M059J (cell line): ENCODE measurements around the gene PLD1. TPM values are rescaled to one million over a fixed set of nuclear protein-coding genes. Genes with fewer than 3 reads are reported as not detected.

Experiments used
- DNase-seq: peaks from one replicate; pipeline ENCODE4 v3.0.0-alpha.2; 2012; ENCODE audit warnings: low read depth
- total RNA-seq: library from RNA; depleted of rRNA; stranded (reverse); fragments of >200 nt; shearing (Covaris generic); gene quantifications from 2 replicates; pipeline ENCODE4 v1.2.3, GENCODE V29; 2014

The PLD1 gene
- total RNA-seq, 1 experiment from 2014 or later, result 7.8 TPM

DNA sequence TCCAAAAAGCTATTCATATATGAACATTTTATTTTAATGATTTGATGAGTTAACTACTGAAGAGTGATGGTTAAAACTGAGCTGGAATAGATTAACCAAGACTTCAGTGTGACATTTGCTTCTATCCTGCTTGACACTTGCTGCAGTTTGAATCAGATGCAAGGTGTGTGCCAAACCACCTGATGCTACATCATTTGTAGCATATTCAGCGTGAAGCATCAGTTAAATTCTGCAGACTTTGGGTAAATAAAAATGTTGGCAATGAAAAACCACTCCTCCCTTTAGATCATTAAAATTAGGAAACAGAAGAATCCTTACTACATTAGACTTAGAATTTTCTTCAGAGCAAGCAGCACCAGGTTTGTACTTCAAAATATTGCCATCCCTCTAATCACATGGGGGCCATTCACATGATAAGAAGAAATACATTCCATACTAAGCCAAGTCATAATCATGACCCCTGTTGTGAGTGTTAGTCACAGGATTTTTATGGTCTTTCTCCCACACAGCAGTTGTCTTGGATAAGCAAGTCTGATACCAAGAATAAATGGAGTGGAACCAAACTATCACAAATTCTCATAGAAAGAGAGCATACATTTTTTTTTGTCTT, 189.4 kb downstream of the PLD1 start:
- DNase-seq, result peak; percentile 39

DNA sequence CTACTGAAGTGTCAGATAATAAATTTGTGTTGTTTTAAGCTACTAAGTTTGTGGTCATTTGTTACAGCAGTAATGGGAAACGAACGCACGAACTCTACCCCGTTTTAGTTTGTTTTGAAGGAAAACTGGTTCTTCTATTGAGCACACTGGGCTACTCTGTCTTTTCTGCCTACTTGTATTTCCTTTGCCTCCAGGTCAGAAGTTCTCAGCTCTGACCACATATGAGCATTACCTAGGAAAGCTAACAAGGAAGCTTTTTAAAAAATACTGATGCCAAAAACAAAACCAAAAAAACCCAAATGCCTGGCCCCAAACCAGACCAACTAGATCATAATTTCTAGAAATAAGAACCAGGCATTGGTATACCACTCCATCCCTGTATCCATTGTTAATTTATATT, 193.5 kb downstream of the PLD1 start:
- DNase-seq, result no peak

DNA sequence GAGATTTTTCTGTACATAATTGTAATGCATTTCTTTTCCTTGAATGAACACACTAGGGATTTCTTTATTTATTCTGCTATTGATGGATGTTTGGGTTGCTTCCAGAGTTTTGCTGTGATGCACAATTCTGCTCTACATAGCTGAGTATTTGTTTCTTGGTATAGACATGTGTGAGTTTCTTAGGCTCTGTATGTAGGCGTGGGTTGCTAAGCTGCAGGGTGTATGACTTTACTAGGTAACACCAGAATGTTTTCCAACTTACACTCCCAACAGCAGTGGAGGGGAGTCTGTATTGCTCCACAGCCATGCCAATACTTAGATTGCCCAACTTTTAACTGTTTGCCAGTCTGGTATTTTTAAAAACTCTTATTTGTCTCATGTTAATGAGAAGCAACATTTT, 194.6 kb downstream of the PLD1 start:
- no peak for DNase-seq

DNA sequence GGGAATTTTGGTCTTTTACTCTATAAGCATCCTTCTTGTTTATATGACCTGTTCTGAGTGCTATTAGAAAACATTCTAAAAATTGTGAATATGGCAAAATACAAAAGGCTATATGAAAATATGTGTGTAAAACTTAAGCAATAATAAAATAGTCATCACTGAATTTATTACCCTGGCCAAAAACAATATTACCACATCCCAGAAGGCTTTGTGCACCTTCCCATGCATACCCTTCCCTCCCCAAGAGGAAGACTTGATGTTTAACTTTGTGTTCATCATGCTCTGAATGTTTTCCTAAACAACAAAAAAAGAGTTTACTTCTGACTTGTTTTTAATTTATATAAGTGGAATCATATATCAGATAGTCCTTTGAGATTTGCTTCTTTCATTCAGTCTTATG, 195.0 kb downstream of the PLD1 start:
- no peak for DNase-seq

DNA sequence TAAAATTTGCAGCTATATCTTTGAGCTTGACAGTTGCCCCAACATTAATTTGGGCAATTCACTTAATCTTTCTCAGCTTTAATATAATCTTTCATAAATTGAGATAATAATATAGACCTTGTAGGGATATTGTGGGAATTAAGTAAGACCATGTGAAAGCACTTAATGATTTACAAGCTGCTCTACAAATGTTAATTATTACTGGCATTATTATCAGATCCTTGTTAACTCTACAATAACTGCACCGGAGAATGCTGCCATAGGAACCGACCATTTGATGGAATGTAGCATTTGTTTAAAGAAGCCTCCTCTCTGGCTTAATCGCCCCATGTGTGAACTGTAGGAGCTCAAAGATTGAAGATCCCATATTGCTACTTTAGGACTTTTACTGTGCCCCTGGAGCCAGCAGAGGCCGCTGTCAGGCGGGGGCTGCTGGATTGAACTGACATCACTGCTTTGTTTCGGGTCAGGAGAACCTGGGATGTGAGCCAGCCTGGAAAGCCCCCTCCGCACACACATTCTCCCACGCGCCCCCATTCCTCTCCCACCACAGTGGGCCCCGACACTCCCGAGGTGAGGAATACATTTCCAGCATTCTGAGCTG, 195.9 kb downstream of the PLD1 start:
- DNase-seq, result peak; percentile 10

DNA sequence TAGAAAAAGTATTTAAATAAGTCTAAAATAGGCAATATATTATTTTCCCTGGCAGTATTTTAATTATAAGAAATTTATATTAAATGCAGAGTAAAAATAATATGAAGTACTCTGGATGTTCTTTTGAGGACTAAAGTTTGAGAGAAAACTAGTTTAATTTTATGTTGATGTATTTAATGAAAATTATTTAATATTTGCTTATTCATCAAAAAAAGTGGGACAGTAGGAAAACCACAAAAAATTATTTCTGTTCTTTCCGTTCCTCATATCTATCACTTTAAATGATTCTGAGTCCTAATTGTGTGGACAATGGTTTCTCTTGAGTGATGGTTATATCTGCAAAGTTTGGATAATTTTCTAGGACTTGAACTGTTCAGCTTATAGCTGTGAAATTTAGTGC, 202.8 kb downstream of the PLD1 start:
- DNase-seq, result no peak

DNA sequence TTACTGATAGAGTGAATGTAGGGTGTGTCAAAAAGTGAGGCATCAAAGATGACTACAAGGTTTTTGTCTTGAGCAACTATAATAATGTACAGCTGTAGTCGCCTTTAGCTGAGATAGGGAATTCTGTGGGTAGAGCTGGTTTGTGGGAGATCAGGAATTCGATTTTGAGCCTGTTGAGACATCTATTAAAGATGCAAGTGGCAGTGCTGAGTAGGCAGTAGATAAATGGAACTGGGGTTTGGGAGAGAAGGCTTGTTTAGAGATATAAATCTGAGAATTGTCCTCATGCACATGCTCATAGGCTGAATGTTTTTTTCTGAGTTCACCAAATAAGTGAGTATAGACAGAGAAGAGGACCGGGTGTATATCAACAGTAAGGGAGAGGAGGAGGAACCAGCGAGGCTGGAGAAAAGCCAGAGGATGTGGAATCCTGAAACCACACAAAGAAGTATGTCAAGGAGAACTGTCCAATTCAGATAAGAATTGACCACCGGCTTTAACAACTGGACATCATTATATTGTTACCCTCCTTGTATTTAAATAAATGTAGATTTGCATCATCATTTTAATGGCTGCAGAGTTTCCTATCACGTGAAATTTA, 204.0 kb downstream of the PLD1 start:
- DNase-seq, result peak; percentile 34

DNA sequence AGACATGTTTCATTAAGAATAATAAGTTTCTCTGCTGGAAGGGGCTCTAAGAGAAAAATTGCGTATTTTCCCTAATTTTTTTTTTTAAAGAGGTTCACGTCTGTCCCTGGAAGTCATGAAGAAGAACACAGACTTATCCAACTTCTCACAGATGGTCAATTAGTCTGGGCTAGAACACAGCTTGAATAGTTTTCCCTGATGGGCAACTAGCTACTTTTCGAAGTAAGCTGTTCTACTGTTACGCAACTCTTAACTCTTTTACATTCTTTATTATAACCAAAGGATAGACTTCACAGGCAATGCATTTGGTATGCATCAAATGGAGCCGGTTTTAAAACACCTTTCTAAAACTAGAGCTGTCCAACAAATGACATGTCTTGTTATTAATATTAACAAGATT, 205.9 kb downstream of the PLD1 start:
- no peak for DNase-seq

DNA sequence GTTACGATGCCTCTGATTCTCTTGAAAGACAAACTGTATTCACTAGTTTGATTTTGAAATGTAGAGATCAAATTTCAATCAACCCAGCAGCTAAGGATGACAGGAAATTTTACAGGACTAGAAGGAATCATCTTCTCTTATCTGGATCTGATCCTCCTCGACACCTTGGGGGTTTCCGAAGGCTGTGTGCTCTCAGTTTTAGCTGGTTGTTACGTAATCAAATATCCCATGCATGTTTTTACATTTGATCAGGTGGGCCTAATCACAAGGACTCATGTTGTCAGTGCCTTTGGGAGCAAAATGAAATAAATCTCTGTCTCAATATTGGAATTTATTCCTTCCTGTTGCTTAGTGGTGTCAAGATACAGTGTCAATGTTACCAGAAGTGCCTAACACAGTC, 208.2 kb downstream of the PLD1 start:
- DNase-seq, result no peak

DNA sequence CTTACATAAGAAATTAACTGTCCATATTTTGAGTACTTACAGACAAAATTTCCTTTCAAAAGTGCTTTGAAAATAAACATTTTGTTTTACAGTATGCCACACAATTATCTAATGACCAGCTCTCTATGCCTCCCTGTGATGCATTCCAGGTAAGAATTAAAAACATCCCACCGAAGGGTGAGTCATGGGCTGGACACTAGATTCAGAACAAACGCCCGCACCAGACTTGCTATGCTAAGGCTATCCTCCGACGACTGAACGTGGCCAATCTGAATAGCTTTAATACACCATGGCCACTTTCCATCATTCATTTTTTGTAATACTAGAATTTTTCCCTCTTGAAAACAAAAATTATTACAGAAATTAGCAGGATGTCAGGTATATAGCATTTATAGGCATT, 210.3 kb downstream of the PLD1 start:
- DNase-seq, result no peak

DNA sequence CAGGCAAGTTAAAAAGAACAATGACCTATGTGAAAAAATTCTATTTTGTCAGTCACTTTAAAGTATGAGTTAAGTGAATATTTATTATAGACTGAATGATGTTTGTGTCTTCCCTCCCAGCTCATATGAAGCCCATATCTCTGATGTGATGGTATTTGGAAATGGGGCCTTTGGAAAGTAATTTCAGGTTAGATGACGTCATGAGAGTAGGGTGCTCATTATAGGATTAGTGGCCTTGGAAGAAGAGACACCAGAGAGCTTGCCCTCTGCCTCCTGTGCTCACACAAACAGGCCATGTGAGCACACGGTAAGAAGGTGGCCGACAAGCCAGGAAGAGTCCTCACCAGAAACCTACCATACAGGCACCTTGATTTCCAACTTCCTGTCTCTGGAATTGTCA, 211.3 kb downstream of the PLD1 start:
- no peak for DNase-seq

DNA sequence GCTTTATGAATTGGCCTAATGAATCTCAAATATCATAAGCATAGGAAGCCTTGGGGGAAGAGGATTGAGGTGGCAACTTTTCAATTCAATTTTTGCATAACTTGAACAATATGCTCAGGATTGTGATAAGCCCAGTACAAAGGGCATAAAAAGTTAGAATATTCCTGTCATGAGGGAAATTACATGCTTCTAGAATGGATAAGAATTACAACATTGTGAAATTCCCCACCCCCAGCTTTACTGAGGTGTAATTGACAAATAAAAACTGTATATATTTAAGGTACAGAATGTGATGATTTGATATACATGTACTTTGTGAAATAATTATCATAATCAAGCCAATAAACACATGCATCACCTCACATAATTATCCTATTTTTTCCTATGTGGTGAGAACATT, 217.5 kb downstream of the PLD1 start:
- DNase-seq, result no peak

DNA sequence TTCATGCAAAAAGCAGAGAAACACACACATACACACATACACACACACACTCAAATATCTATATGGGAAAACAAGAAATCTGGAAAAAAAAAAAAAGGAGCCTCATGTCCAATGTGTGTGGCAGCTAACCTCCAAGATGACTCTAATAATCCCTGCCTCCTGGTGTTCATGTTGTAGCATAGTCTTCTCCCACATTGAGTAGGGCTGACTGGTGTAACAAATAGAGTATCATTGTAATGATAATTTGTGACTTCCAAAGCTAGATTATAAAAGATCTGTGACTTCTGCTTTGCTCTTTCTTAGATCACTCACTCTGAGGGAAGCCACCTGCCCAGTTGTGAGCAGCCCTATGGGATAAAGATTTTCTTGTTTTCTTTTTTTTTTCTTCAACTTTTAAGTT, 219.2 kb downstream of the PLD1 start:
- no peak for DNase-seq

DNA sequence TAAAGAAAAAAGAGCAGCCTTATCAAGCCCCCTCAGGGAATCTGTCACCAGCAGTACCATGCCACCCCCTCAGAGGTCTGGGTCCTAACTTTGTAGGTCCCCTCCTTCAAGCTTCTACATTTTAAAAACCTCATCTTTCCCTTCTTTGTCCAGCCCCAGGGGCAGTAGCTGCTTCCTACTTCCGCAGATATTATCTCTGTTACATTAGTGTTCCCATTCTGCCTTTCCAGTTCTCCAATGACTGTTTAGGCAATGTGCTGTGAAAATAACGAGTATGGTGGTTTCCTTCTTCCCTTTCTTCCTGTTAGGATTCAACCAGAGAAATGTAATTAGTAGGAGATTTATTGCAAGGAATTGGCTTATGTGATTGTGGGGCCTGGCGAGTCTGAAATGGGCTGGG, 224.0 kb downstream of the PLD1 start:
- DNase-seq, result no peak

DNA sequence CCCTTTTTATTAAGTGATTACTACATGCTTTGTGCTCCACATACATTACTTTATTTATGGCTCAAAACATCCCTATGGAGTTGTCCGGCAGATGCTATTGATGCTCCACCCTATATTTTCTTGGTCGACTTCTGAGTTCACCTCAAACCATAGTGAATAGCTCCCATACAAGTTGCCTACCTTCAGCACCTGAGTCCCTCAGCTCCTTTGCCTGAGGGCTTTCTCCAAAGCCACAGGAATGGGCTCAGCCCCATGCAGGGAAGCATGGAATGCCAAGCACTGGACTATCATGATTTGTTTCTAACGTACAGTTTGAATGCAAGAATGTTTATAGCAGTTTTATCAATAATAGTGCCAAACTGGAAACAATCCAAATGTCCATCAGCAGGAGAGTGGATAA, 225.2 kb downstream of the PLD1 start:
- DNase-seq, result peak; percentile 84

DNA sequence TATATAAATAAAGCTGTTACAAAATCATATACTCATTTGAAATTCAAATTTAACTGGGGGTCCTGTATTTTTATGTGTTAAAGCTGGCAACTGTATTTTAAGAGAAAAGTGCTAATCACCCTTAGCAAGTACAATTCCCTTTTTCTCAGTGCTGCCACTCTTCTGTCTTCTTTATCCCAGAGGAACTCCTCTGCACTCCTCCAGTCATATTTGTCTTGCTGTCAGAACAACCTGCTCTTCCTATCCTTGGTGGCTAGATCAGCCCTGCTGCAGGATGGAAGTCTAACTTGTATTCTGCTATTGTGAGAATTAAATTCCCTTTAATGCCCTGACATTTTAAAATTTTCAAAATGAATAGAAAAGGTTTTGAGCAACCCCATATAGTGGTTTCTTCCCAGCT, 226.2 kb downstream of the PLD1 start:
- no peak for DNase-seq

DNA sequence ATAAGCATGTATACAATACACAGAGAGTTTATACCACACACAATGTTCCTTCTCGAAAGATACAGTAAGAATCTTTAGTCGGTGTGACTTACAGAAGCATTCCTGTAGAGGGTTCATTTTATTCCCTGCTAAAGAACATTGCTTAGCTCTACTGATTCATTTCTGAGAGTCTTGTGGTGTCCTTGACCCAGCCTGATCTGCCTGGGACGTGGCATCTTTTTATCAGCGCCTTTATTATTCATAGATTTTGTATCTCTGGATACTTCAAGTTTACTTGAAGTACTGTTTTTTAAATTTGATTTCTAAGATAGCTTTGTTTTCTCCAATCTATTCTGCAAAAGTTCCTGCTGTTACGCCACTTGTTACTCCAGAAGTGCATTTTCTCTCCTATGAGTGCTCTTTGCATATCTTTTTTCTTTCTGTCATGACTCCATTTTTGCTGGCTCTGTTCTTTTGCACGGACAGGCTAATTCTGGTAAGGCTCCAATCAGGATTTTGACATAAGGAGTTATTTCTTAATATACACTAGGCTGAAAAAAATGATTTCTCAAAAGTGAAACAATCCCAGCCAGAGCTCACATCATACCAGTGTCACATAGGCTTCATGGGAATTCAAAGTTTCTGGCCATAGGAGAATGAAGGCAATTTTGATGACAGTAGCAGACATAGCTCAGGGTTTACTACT, 235.6 kb downstream of the PLD1 start:
- DNase-seq, result no peak

DNA sequence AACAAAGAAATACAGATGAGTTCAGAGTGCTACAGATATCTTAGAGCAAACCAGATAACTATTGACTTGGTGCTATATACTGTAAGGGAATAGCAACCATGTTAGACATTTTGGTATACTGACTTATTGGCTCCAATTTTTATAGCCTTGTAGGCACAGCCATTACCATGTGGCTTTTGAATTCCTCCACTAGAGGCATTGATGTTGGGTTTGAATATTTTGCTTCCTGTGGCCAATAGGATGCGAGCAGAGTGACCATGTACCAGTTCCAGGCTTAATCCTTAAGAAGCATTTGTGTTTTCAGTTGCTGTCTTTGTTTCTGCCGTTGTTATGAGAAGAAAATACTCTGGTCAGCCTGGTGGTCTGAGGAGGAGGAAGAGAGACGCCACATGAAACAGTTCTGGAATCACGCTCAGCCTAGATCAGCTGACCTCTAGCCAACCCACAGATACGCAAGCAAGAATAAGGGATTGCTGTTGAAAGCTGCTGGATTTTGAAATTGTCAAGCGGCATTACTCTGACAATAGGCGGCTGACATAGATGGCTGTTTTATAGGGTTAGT, 240.6 kb downstream of the PLD1 start:
- no peak for DNase-seq

DNA sequence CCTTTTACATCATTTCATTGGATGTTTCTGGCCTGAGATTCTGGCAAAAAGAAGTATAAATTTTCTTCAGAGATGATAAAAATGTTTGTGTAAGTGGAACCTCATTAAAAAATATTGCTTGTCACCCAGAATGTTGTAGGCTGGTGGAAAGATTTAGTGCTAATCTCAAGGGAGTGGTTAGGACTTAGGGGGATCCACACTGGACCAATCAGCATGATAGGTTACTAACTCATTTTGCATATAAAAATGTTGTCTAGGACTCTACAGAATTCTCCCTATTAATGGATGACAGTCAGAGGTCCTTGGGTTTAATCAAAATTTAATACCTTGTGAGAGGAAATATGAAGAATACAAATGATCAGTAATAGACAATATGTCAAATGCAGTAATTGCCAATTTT, 241.5 kb downstream of the PLD1 start:
- DNase-seq, result no peak

DNA sequence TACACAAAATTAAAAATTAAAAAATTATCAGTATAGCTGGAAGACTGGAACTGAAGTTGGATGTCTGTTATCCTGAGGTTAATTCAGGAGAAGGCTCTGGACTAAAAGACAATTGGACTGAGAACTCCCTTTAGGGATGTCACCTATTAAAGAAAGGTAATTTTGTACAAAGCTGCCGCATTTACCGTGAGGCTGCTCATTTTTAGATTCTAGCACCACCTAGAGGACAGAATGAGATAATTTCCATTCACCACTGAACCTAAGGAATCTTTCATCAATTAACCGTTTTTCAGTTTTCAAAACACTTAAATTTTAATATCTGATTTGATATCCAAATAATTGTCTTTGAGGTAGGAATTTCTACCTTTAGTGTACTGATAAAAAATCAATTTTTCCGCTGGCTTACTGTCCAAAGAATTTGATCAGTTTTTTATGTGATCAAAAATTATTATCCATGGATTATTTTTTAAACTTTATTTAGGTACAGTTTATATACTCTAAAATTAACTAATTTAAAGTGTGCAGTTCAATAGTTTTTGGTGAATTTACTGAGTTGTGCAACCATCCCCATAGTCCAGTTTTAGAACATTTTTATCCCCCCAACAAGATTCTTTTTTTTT, 243.4 kb downstream of the PLD1 start:
- DNase-seq, result peak; percentile 60

DNA sequence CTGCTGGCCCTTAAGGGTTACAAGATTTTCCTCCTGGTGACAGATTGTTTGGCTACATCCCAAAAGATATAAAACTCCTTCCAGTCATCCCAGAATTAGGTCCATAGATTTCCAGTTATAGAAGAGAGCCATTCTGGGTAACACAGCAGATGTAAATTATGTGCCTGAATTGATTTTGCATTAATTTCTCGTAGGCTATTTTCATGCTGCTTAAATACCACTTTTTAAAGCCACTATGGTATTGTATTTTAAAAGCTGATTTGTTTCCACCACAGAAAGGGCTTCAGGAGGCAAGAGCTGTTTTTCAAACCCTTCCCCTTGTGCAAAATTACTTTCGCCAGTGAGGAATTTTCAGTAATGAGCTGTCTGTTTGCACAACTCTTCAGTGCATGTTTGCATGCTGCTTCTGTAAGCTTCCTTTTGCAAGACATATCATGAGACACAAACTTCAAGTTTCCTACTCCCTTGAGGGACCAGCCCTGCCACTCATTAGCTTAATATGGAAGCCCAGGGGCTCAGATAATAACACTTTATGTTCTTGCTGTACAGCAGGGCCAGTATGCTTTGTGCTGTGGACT, 244.7 kb downstream of the PLD1 start:
- DNase-seq, result no peak
